Neural progenitor cell (in vitro differentiated cells): ENCODE results near the gene HIVEP1. TPM values are rescaled to one million over a fixed set of nuclear protein-coding genes. Genes with fewer than 3 reads are reported as not detected.
"Not testable (repeated sequence)": the region's sequence is repeated elsewhere in the genome, so short reads cannot be mapped to it uniquely, and the experiment has no call there.

Experiments used
- DNase-seq: peaks from one replicate; pipeline ENCODE4 v3.0.0-alpha.2; 2016; ENCODE audit warnings: low spot score
- H2AFZ ChIP-seq: fragments of 200-600 bp; sonication (generic); replicated peaks from 2 replicates; pipeline ENCODE4 v1.6.1; 2016; ENCODE audit warnings: antibody characterized with exemption
- H3F3A ChIP-seq: fragments of 200-600 bp; sonication (generic); 2 replicates; pipeline ENCODE4 v1.6.1; 2016; ENCODE audit warnings: antibody characterized with exemption, low read depth
- H3K27ac ChIP-seq: fragments of 200-600 bp; sonication (generic); 2 replicates; pipeline ENCODE4 v1.5.1; 2016; ENCODE audit warnings: mild to moderate bottlenecking
- H3K27me3 ChIP-seq: fragments of 200-600 bp; sonication (generic); 2 replicates; pipeline ENCODE4 v1.6.1; 2016; ENCODE audit warnings: mild to moderate bottlenecking, moderate library complexity
- H3K36me3 ChIP-seq: fragments of 200-600 bp; sonication (generic); 2 replicates; pipeline ENCODE4 v1.5.1; 2016
- H3K4me1 ChIP-seq: fragments of 200-600 bp; sonication (generic); 2 replicates; pipeline ENCODE4 v1.6.1; 2016; ENCODE audit warnings: mixed run types
- H3K4me2 ChIP-seq: fragments of 200-600 bp; sonication (generic); 2 replicates; pipeline ENCODE4 v1.6.1; 2016
- H3K4me3 ChIP-seq: fragments of 200-600 bp; sonication (generic); 2 replicates; pipeline ENCODE4 v1.5.1; 2016
- H3K79me2 ChIP-seq: fragments of 200-600 bp; sonication (generic); 2 replicates; pipeline ENCODE4 v1.6.1; 2016; ENCODE audit warnings: low read depth
- H3K9ac ChIP-seq: fragments of 200-600 bp; sonication (generic); 2 replicates; pipeline ENCODE4 v1.6.1; 2016
- H3K9me3 ChIP-seq: fragments of 200-600 bp; sonication (generic); 2 replicates; pipeline ENCODE4 v1.5.1; 2016; ENCODE audit warnings: low read depth
- H4K20me1 ChIP-seq: fragments of 200-600 bp; sonication (generic); 2 replicates; pipeline ENCODE4 v1.6.1; 2016; ENCODE audit warnings: low read depth
- H3K27ac Mint-ChIP-seq: 3 replicates; pipeline ENCODE4 v1.8.0; 2021; ENCODE audit warnings: mixed read lengths
- H3K27me3 Mint-ChIP-seq: 2 replicates; pipeline ENCODE4 v1.8.0; 2022; ENCODE audit warnings: low read depth, mild to moderate bottlenecking, inconsistent platforms, moderate library complexity, mixed read lengths; ENCODE audit not compliant: insufficient read depth
- H3K36me3 Mint-ChIP-seq: 3 replicates; pipeline ENCODE4 v1.8.0; 2021; ENCODE audit warnings: mixed read lengths
- H3K4me1 Mint-ChIP-seq: 3 replicates; pipeline ENCODE4 v1.8.0; 2021; ENCODE audit warnings: mixed read lengths
- H3K4me3 Mint-ChIP-seq: 3 replicates; pipeline ENCODE4 v1.8.0; 2021; ENCODE audit warnings: mild to moderate bottlenecking, moderate library complexity, mixed read lengths
- H3K9me3 Mint-ChIP-seq: 3 replicates; pipeline ENCODE4 v1.8.0; 2020; ENCODE audit warnings: mixed read lengths
- EZH2 ChIP-seq: fragments of 200-600 bp; sonication (generic); IDR thresholded peaks from 2 replicates; pipeline ENCODE4 v1.6.1; 2017; ENCODE audit warnings: antibody characterized with exemption, mild to moderate bottlenecking, moderate library complexity
- EZH2phosphoT487 ChIP-seq: fragments of 200-600 bp; sonication (generic); IDR thresholded peaks from 2 replicates; pipeline ENCODE4 v1.6.1; 2017; ENCODE audit warnings: antibody characterized with exemption
- total RNA-seq: library from RNA; depleted of rRNA; stranded (reverse); fragments of >200 nt; gene quantifications from 2 replicates; pipeline ENCODE4 v1.2.3, GENCODE V29; 2015; ENCODE audit warnings: low replicate concordance
- TF ChIP-seq, protein P1 (sequence below): fragments of 200-600 bp; sonication (generic); IDR thresholded peaks from 2 replicates; pipeline ENCODE4 v1.5.1; 2017; ENCODE audit warnings: antibody characterized with exemption, mild to moderate bottlenecking

HIVEP1 gene
- total RNA-seq, 1 donor from 2014 or later: 23.3 TPM

DNA sequence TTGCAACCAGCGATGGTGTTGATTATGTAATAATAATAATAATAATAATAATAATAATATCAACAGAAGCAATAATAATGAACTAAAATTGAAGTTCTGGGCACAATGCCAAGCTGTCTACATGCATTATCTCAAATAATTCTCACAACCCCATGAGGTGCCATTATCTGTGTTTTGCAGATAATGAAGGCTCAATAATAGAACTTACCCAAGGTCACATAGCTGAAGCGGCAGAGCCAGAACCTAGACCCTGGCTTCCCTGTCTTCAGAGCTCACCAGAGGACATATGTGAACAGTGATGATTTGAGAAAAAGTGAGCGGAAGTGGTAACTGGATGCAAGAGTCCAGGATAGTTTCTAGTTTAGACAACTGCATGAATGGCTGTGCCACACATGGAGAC lies 91.0 kb downstream of the HIVEP1 start:
- no peaks in the 10 kb centered on the region for H4K20me1 ChIP-seq
- H2AFZ ChIP-seq: no peak overlapping the region
- peaks cover 26% of the 10 kb centered on the region for H3K79me2 ChIP-seq
- H3K4me2 ChIP-seq: no peak overlapping the region
- no peaks in the 10 kb centered on the region for H3K36me3 ChIP-seq
- DNase-seq: no peak
- no peaks in the 10 kb centered on the region for H3K27me3 ChIP-seq
- TF ChIP-seq EZH2 (no peak), EZH2phosphoT487 (no peak)
- TF ChIP-seq, protein P1, sequence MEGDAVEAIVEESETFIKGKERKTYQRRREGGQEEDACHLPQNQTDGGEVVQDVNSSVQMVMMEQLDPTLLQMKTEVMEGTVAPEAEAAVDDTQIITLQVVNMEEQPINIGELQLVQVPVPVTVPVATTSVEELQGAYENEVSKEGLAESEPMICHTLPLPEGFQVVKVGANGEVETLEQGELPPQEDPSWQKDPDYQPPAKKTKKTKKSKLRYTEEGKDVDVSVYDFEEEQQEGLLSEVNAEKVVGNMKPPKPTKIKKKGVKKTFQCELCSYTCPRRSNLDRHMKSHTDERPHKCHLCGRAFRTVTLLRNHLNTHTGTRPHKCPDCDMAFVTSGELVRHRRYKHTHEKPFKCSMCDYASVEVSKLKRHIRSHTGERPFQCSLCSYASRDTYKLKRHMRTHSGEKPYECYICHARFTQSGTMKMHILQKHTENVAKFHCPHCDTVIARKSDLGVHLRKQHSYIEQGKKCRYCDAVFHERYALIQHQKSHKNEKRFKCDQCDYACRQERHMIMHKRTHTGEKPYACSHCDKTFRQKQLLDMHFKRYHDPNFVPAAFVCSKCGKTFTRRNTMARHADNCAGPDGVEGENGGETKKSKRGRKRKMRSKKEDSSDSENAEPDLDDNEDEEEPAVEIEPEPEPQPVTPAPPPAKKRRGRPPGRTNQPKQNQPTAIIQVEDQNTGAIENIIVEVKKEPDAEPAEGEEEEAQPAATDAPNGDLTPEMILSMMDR: no peak
- Mint-ChIP-seq H3K27ac (no peak overlapping the region), H3K9me3 (peaks cover 5% of the 10 kb centered on the region), H3K36me3 (peaks cover 10% of the 10 kb centered on the region), H3K4me1 (no peaks in the 10 kb centered on the region), H3K27me3 (no peaks in the 10 kb centered on the region), H3K4me3 (no peak overlapping the region)
- H3K9me3 ChIP-seq: no peaks in the 10 kb centered on the region
- H3F3A ChIP-seq: no peaks in the 10 kb centered on the region
- no peak overlapping the region for H3K4me3 ChIP-seq
- H3K4me1 ChIP-seq: peaks cover 10% of the 10 kb centered on the region
- no peak overlapping the region for H3K9ac ChIP-seq
- no peak overlapping the region for H3K27ac ChIP-seq

DNA sequence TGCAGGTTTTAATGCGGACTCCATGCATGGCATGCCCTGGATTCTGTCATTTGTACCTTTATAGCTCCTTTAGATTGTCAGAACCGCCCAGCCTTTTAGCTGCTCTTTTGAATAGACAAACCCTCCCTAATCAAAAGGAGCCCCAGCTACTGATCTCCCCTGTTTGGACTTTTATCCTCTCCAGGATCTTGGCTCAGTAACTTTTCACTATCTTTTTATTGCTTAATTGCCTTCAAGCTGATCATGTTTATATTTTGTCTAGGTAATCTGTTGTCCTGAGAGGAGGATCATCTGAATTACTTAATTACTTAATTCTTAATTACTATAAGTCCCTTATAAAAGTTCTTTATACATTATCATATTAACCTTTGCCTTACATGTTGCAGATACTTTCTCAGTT lies 93.2 kb downstream of the HIVEP1 start:
- Histone ChIP-seq H3F3A (no peaks in the 10 kb centered on the region), H2AFZ (no peak overlapping the region), H3K4me2 (no peak overlapping the region), H3K4me3 (no peak overlapping the region), H3K79me2 (peaks cover 26% of the 10 kb centered on the region), H4K20me1 (no peaks in the 10 kb centered on the region), H3K27ac (no peak overlapping the region), H3K27me3 (no peaks in the 10 kb centered on the region), H3K4me1 (peaks cover 10% of the 10 kb centered on the region), H3K9ac (no peak overlapping the region), H3K9me3 (no peaks in the 10 kb centered on the region), H3K36me3 (peaks cover 5% of the 10 kb centered on the region)
- Mint-ChIP-seq H3K4me3 (no peak overlapping the region), H3K36me3 (peaks cover 19% of the 10 kb centered on the region), H3K9me3 (peaks cover 7% of the 10 kb centered on the region), H3K27me3 (no peaks in the 10 kb centered on the region), H3K4me1 (no peaks in the 10 kb centered on the region), H3K27ac (no peak overlapping the region)
- DNase-seq: no peak
- TF ChIP-seq EZH2 (no peak), EZH2phosphoT487 (no peak)
- TF ChIP-seq, protein P1: no peak

DNA sequence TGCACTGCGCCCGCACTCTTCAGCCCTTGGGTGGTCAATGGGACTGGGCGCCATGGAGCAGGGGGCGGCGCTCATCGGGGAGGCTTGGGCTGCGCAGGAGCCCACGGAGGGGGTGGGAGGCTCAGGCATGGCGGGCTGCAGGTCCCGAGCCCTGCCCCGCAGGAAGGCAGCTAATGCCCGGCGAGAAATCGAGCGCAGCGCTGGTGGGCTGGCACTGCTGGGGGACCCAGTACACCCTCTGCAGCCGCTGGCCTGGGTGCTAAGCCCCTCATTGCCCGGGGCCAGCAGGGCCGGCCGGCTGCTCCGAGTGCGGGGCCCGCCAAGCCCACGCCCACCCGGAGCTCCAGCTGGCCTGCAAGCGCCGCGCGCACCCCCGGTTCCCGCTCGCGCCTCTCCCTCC lies 96.3 kb downstream of the HIVEP1 start:
- not testable (repeated sequence) for H3K27ac Mint-ChIP-seq, H3F3A ChIP-seq, H4K20me1 ChIP-seq, H3K4me3 Mint-ChIP-seq, H3K27me3 ChIP-seq, H2AFZ ChIP-seq, H3K4me1 Mint-ChIP-seq, H3K9ac ChIP-seq, H3K27ac ChIP-seq, H3K36me3 ChIP-seq, H3K9me3 Mint-ChIP-seq, H3K4me2 ChIP-seq, H3K9me3 ChIP-seq, H3K4me3 ChIP-seq, DNase-seq, H3K27me3 Mint-ChIP-seq
- Histone ChIP-seq H3K79me2 (peaks cover 23% of the 10 kb centered on the region), H3K4me1 (peaks cover 19% of the 10 kb centered on the region)
- H3K36me3 Mint-ChIP-seq: peaks cover 31% of the 10 kb centered on the region

DNA sequence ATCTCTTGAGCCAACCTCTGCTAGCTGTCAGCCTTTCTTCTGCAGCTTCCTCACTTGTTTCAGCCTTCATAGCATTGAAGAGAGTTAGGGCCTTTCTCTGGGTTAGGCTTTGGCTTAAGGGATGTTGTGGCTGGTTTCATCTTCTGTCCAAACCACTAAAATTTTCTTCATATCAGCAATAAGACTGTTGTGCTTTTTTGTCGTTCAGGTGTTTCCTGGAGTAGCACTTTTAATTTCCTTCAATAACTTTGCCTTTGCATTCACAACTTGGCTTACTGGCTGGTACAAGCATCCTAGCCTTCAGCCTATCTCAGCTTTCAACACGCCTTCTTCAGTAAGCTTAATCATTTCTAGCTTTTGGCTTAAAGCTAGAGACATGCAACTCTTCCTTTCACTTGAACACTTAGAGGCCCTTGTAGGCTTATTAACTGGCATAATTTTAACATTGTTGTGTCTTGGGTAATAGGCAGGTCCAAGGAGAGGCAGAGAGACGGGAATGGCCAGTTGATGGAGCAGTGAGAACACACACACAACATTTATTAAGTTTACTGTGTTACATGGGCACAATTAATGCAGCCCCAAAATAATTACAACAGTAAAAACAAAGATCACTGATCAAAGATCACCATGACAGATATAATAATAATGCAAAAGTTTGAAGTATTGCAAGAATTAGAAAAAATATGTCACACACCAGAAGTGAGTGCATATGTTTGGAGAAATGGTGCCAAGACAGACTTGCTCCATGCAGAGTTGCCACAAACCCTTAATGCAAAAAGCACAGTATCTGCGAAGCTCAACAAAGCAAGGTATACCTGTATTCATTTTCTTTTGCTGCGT lies 98.6 kb downstream of the HIVEP1 start:
- DNase-seq: no peak
- H3F3A ChIP-seq: no peaks in the 10 kb centered on the region
- no peaks in the 10 kb centered on the region for H4K20me1 ChIP-seq
- H3K27me3 Mint-ChIP-seq: no peaks in the 10 kb centered on the region
- peaks cover 9% of the 10 kb centered on the region for H3K9me3 Mint-ChIP-seq
- no peak overlapping the region for H3K4me3 ChIP-seq
- no peaks in the 10 kb centered on the region for H3K4me1 Mint-ChIP-seq
- H3K27ac ChIP-seq: no peak overlapping the region
- no peak overlapping the region for H3K4me2 ChIP-seq
- TF ChIP-seq EZH2phosphoT487: no peak
- TF ChIP-seq, protein P1: no peak
- no peak for TF ChIP-seq EZH2
- no peaks in the 10 kb centered on the region for H3K27me3 ChIP-seq
- no peak overlapping the region for H3K27ac Mint-ChIP-seq
- no peaks in the 10 kb centered on the region for H3K9me3 ChIP-seq
- peaks cover 5% of the 10 kb centered on the region for H3K36me3 ChIP-seq
- H3K36me3 Mint-ChIP-seq: peaks cover 38% of the 10 kb centered on the region
- H3K79me2 ChIP-seq: peaks cover 14% of the 10 kb centered on the region
- no peak overlapping the region for H3K9ac ChIP-seq
- H2AFZ ChIP-seq: no peak overlapping the region
- H3K4me3 Mint-ChIP-seq: no peak overlapping the region
- H3K4me1 ChIP-seq: peaks cover 9% of the 10 kb centered on the region
